Measurements from ENCODE around the gene ATL3.
"Not testable (repeated sequence)": the region's sequence is repeated elsewhere in the genome, so short reads cannot be mapped to it uniquely, and the experiment has no call there.

ATL3 gene

GRCh38 chr11:63586451-63587166 is 84.6 kb downstream of the ATL3 start:
- no peak for DNase-seq (ENCODE audit: low read depth)

- no peak for DNase-seq (ENCODE audit: low read depth)
These were observed 87.9 kb downstream of the ATL3 start for GRCh38 chr11:63583357-63583677.

GRCh38 chr11:63581224-63581623 is 90.0 kb downstream of the ATL3 start:
- DNase-seq (ENCODE audit: low read depth): not testable (repeated sequence)

- DNase-seq (ENCODE audit: low read depth): not testable (repeated sequence)
These were observed 92.3 kb downstream of the ATL3 start for GRCh38 chr11:63578882-63579281.

- no peak for DNase-seq (ENCODE audit: low read depth)
These were observed 96.1 kb downstream of the ATL3 start for GRCh38 chr11:63574856-63575602.

Data from CMK (cell line).